ENCODE measurements around the gene FAM209A. TPM values are rescaled to one million over a fixed set of nuclear protein-coding genes. Genes with fewer than 3 reads are reported as not detected.

FAM209A gene
- total RNA-seq, result not detected in 2 replicates

DNA sequence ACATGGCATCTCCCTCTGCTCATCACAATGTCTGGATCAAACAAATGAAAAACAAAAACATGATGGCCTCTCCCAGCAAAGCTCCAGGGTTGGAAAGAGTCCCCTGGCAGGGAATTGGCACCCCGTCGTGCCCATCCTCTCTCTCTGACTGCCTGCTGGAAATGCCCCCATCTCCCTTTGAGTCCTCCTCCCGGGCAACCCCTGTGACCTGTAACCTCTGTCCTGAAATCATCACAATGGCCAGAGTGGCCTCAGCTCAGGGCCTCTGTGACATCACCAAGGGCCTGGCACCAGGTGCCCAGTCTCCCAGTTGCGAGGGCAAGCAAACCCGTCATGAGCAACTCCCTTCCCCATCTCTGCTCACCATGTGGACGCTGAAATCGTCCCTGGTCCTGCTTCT lies at the start of gene FAM209A:
FAM209A (plus strand) TSS at position 301 of the 400 bp plus-strand sequence; CDS start at position 366, 65 bp downstream.

DNA sequence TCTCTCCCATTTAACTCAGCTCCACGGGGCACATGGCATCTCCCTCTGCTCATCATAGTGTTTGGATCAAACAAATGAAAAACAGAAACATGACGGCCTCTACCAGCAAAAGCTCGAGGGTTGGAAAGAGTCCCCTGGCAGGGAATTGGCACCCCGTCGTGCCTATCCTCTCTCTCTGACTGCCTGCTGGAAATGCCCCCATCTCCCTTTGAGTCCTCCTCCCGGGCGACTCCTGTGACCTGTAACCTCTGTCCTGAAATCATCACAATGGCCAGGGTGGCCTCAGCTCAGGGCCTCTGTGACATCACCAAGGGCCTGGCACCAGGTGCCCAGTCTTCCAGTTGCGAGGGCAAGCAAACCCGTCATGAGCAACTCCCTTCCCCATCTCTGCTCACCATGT lies 8.4 kb downstream of the FAM209A start, which contains the start of gene FAM209B:
FAM209B (plus strand) TSS at position 301 of the 400 bp plus-strand sequence; CDS start at position 397, 96 bp downstream.

Other genes with a start within 250 kb of the FAM209A start
- gene FAM210B, start 165.8 kb upstream of the FAM209A start, total RNA-seq, result 34.8 and 43.2 TPM in 2 replicates
- 45.8 and 59.1 TPM in 2 replicates for gene AURKA, start 132.5 kb upstream of the FAM209A start, total RNA-seq
- gene CSTF1, start 132.1 kb upstream of the FAM209A start, total RNA-seq, result 33.0 and 33.8 TPM in 2 replicates
- gene CASS4, start 112.5 kb upstream of the FAM209A start, total RNA-seq, result not detected in 2 replicates
- gene RTF2, start 56.1 kb upstream of the FAM209A start, total RNA-seq, result 89.6 and 104 TPM in 2 replicates
- gene FAM209B, start 8.5 kb downstream of the FAM209A start, total RNA-seq, result not detected in 2 replicates
- under 0.01 TPM in 1 of 2 replicates, not detected in the other for gene TFAP2C, start 104.6 kb downstream of the FAM209A start, total RNA-seq

Data from epithelial cell of umbilical artery (primary cell).